ENCODE results near the gene PDE6G. TPM values are rescaled to one million over a fixed set of nuclear protein-coding genes. Genes with fewer than 3 reads are reported as not detected.

Gene PDE6G
- total and polyA plus RNA-seq, 4 donors = 0.25 to 1.9 (median 1.3) TPM

GRCh38 chr17:81685108-81685507 lies 28.8 kb upstream of the PDE6G start (continued):
- TF ChIP-seq CTCF (IDR thresholded peaks at IDR 0.05; ENCODE audit: low read depth, low read length, missing input control) (no peak), ZBTB33 (IDR thresholded peaks at IDR 0.05) (no peak), HNF4A (conservative IDR thresholded peaks at IDR 0.05) (no peak)

- Histone ChIP-seq H3K9me3 (ENCODE audit: control insufficient read depth in 4 of 4, low read length in 3 of 4) (no peaks in the 10 kb centered on the region), H3K4me1 (ENCODE audit: control insufficient read depth in 4 of 4, insufficient read depth in 4 of 4, low read length in 3 of 4) (peaks cover 16 to 51% (median 43%) of the 10 kb centered on the region in 4 donors), H3K4me3 (ENCODE audit: low read depth in 1 of 3, low read length in 3 of 3) (peak overlapping the region; percentile 70 to 94 (median 76)), H3K27me3 (ENCODE audit: control insufficient read depth in 4 of 4, insufficient read depth in 4 of 4, low read length in 3 of 4) (no peaks in the 10 kb centered on the region), H3K27ac (ENCODE audit: low read depth in 1 of 2, low read length in 2 of 2) (peak overlapping the region; percentile 58 to 63), H3K9ac (ENCODE audit: low read depth in 1 of 2, low read length in 2 of 2) (peak overlapping the region; percentile 11 to 72), H3K36me3 (ENCODE audit: control insufficient read depth in 4 of 4, insufficient read depth in 3 of 4, low read depth in 1 of 4, low read length in 3 of 4) (peaks cover 3 to 31% (median 12%) of the 10 kb centered on the region in 4 donors)
- TF ChIP-seq RXRA (IDR thresholded peaks at IDR 0.05) = no peak
- TF ChIP-seq HNF4A (conservative IDR thresholded peaks at IDR 0.05) = no peak
- TF ChIP-seq ZBTB33 (IDR thresholded peaks at IDR 0.05) = no peak
- TF ChIP-seq TAF1 (conservative IDR thresholded peaks at IDR 0.05) = no peak
- TF ChIP-seq FOXA1 (IDR thresholded peaks at IDR 0.05) = no peak
- TF ChIP-seq GABPA (IDR thresholded peaks at IDR 0.05 in 1 of 2, conservative IDR thresholded peaks at IDR 0.05 in 1 of 2) = no peak
- TF ChIP-seq SP1 (IDR thresholded peaks at IDR 0.05) = no peak
- no peak for TF ChIP-seq MAX (IDR thresholded peaks at IDR 0.05)
- no peak for TF ChIP-seq REST (IDR thresholded peaks at IDR 0.05)
- TF ChIP-seq RAD21 (IDR thresholded peaks at IDR 0.05) = no peak
- TF ChIP-seq NR2F2 (IDR thresholded peaks at IDR 0.05) = no peak
- no peak for TF ChIP-seq YY1 (IDR thresholded peaks at IDR 0.05)
- no peak for TF ChIP-seq ATF3 (IDR thresholded peaks at IDR 0.05)
- no peak for TF ChIP-seq HNF4G (IDR thresholded peaks at IDR 0.05)
- no peak for TF ChIP-seq JUND (IDR thresholded peaks at IDR 0.05)
- DNase-seq (ENCODE audit: low spot score) = no peak
- 2% methylated on average over 16 of the region's 16 CpGs for WGBS
Measured at GRCh38 chr17:81684442-81684911, 28.1 kb upstream of the PDE6G start.
